ENCODE measurements around the gene ASAP2. TPM values are rescaled to one million over a fixed set of nuclear protein-coding genes. Genes with fewer than 3 reads are reported as not detected.

Gene ASAP2
- polyA plus RNA-seq, 1 donor from 2014 or later: 41.0 TPM

DNA sequence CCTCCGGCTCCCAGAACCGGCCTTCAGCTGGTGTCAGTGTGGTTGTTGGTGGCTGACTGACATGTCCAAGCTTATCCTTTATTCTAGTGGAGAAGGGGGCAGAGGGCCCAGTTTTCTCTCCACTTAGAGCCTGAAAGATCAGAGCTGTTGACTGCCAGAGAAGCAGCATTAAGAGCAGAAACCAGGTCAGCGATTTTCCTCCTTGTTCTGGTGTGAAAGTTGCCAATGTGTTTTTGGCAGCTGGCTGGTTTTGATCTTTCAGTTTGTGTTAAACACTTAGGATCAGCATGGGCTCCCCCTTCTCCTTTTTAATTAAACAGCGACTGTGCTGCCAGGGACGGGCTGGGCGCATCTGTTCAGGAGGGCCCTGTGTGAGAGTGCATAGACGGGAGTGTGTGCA lies 100.9 kb downstream of the ASAP2 start:
- no peaks in the 10 kb centered on the region for H3K27me3 ChIP-seq (ENCODE audit: insufficient read depth, low read depth, low read length)
- H3F3A ChIP-seq (ENCODE audit: insufficient read depth, low read length, poor library complexity, severe bottlenecking): no peaks in the 10 kb centered on the region
- H3K9me3 ChIP-seq (ENCODE audit: low read length): no peaks in the 10 kb centered on the region
- TF ChIP-seq RAD21 (conservative IDR thresholded peaks at IDR 0.05) (no peak), MXI1 (conservative IDR thresholded peaks at IDR 0.05; ENCODE audit: poor library complexity, severe bottlenecking) (no peak), POLR2AphosphoS5 (IDR thresholded peaks at IDR 0.05) (no peak), EZH2 (IDR thresholded peaks at IDR 0.05; ENCODE audit: borderline replicate concordance, insufficient read depth, low read length, poor library complexity, severe bottlenecking) (no peak)
- TF ChIP-seq, protein P1, sequence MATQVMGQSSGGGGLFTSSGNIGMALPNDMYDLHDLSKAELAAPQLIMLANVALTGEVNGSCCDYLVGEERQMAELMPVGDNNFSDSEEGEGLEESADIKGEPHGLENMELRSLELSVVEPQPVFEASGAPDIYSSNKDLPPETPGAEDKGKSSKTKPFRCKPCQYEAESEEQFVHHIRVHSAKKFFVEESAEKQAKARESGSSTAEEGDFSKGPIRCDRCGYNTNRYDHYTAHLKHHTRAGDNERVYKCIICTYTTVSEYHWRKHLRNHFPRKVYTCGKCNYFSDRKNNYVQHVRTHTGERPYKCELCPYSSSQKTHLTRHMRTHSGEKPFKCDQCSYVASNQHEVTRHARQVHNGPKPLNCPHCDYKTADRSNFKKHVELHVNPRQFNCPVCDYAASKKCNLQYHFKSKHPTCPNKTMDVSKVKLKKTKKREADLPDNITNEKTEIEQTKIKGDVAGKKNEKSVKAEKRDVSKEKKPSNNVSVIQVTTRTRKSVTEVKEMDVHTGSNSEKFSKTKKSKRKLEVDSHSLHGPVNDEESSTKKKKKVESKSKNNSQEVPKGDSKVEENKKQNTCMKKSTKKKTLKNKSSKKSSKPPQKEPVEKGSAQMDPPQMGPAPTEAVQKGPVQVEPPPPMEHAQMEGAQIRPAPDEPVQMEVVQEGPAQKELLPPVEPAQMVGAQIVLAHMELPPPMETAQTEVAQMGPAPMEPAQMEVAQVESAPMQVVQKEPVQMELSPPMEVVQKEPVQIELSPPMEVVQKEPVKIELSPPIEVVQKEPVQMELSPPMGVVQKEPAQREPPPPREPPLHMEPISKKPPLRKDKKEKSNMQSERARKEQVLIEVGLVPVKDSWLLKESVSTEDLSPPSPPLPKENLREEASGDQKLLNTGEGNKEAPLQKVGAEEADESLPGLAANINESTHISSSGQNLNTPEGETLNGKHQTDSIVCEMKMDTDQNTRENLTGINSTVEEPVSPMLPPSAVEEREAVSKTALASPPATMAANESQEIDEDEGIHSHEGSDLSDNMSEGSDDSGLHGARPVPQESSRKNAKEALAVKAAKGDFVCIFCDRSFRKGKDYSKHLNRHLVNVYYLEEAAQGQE (IDR thresholded peaks at IDR 0.05; ENCODE audit: borderline replicate concordance): no peak
- H4K20me1 ChIP-seq (ENCODE audit: insufficient read depth): no peaks in the 10 kb centered on the region
- no peaks in the 10 kb centered on the region for H3K36me3 ChIP-seq (ENCODE audit: insufficient read depth, low read length)
- no peaks in the 10 kb centered on the region for H3K79me2 ChIP-seq (replicated peaks; ENCODE audit: insufficient read depth, low read length)
- no peak overlapping the region for H3K4me2 ChIP-seq (ENCODE audit: low read length)
- H3K27ac ChIP-seq (ENCODE audit: low read length): no peak overlapping the region
- no peak overlapping the region for H3K9ac ChIP-seq (ENCODE audit: low read length)
- H3K9me2 ChIP-seq (ENCODE audit: insufficient read depth, low read length): no peaks in the 10 kb centered on the region
- H3K4me3 ChIP-seq (ENCODE audit: low read length): no peak overlapping the region
- no peak overlapping the region for H2AFZ ChIP-seq (ENCODE audit: low read depth, low read length)

GRCh38 chr2:9308186-9308955 lies 101.8 kb downstream of the ASAP2 start:
- Histone ChIP-seq H3K4me3 (ENCODE audit: low read length) (no peak overlapping the region), H4K20me1 (ENCODE audit: insufficient read depth) (no peaks in the 10 kb centered on the region), H3K9ac (ENCODE audit: low read length) (no peak overlapping the region), H3K9me2 (ENCODE audit: insufficient read depth, low read length) (no peaks in the 10 kb centered on the region), H3K27me3 (ENCODE audit: insufficient read depth, low read depth, low read length) (no peaks in the 10 kb centered on the region), H2AFZ (ENCODE audit: low read depth, low read length) (no peak overlapping the region), H3K9me3 (ENCODE audit: low read length) (no peaks in the 10 kb centered on the region), H3F3A (ENCODE audit: insufficient read depth, low read length, poor library complexity, severe bottlenecking) (no peaks in the 10 kb centered on the region), H3K79me2 (replicated peaks; ENCODE audit: insufficient read depth, low read length) (no peaks in the 10 kb centered on the region), H3K36me3 (ENCODE audit: insufficient read depth, low read length) (no peaks in the 10 kb centered on the region), H3K4me2 (ENCODE audit: low read length) (no peak overlapping the region), H3K27ac (ENCODE audit: low read length) (no peak overlapping the region)
- TF ChIP-seq EZH2 (IDR thresholded peaks at IDR 0.05; ENCODE audit: borderline replicate concordance, insufficient read depth, low read length, poor library complexity, severe bottlenecking) (no peak), CTCF (IDR thresholded peaks at IDR 0.05; ENCODE audit: poor library complexity, severe bottlenecking) (no peak), SMC3 (conservative IDR thresholded peaks at IDR 0.05; ENCODE audit: poor library complexity) (no peak)

- no peak overlapping the region for H3K4me2 ChIP-seq (ENCODE audit: low read length)
- H3F3A ChIP-seq (ENCODE audit: insufficient read depth, low read length, poor library complexity, severe bottlenecking): no peaks in the 10 kb centered on the region
- H3K4me3 ChIP-seq (ENCODE audit: low read length): no peak overlapping the region
- no peak overlapping the region for H3K27ac ChIP-seq (ENCODE audit: low read length)
- TF ChIP-seq RAD21 (conservative IDR thresholded peaks at IDR 0.05): no peak
- TF ChIP-seq POLR2AphosphoS5 (IDR thresholded peaks at IDR 0.05): no peak
- no peak for TF ChIP-seq TAF1 (IDR thresholded peaks at IDR 0.05; ENCODE audit: low read depth)
- TF ChIP-seq, protein P1 (IDR thresholded peaks at IDR 0.05; ENCODE audit: borderline replicate concordance): no peak
- no peak for TF ChIP-seq MXI1 (conservative IDR thresholded peaks at IDR 0.05; ENCODE audit: poor library complexity, severe bottlenecking)
- TF ChIP-seq EZH2 (IDR thresholded peaks at IDR 0.05; ENCODE audit: borderline replicate concordance, insufficient read depth, low read length, poor library complexity, severe bottlenecking): no peak
- TF ChIP-seq CTCF (IDR thresholded peaks at IDR 0.05; ENCODE audit: poor library complexity, severe bottlenecking): no peak
- no peak for TF ChIP-seq SMC3 (conservative IDR thresholded peaks at IDR 0.05; ENCODE audit: poor library complexity)
- TF ChIP-seq EP300 (conservative IDR thresholded peaks at IDR 0.05; ENCODE audit: poor library complexity, severe bottlenecking): no peak
- H3K9ac ChIP-seq (ENCODE audit: low read length): no peak overlapping the region
- no peaks in the 10 kb centered on the region for H3K79me2 ChIP-seq (replicated peaks; ENCODE audit: insufficient read depth, low read length)
- H3K9me3 ChIP-seq (ENCODE audit: low read length): no peaks in the 10 kb centered on the region
- H4K20me1 ChIP-seq (ENCODE audit: insufficient read depth): no peaks in the 10 kb centered on the region
- H3K36me3 ChIP-seq (ENCODE audit: insufficient read depth, low read length): no peaks in the 10 kb centered on the region
- no peaks in the 10 kb centered on the region for H3K27me3 ChIP-seq (ENCODE audit: insufficient read depth, low read depth, low read length)
- H2AFZ ChIP-seq (ENCODE audit: low read depth, low read length): no peak overlapping the region
- H3K9me2 ChIP-seq (ENCODE audit: insufficient read depth, low read length): no peaks in the 10 kb centered on the region
Observed at GRCh38 chr2:9309147-9309546, 102.5 kb downstream of the ASAP2 start.
